MM.1S (cell line): ENCODE data around the gene FGF14.

ENCODE experiments used
- DNase-seq: peaks from one replicate; pipeline ENCODE4 v3.0.0-alpha.2; 2015
- H2AFZ ChIP-seq: fragments of 300-600 bp; sonication (generic); 2 replicates; pipeline ENCODE4 v1.6.0; 2016; ENCODE audit warnings: antibody characterized with exemption, low read length
- H3F3A ChIP-seq: fragments of 300-600 bp; sonication (generic); 2 replicates; pipeline ENCODE4 v1.6.1; 2016; ENCODE audit warnings: mild to moderate bottlenecking, antibody characterized with exemption, low read length, moderate library complexity, mixed read lengths; ENCODE audit not compliant: insufficient read depth
- H3K27ac ChIP-seq: fragments of 300-600 bp; sonication (generic); 2 replicates; pipeline ENCODE4 v1.5.1; 2016; ENCODE audit warnings: mild to moderate bottlenecking, low read length
- H3K27me3 ChIP-seq: fragments of 300-600 bp; sonication (generic); replicated peaks from 2 replicates; pipeline ENCODE4 v1.6.0; 2016; ENCODE audit warnings: low read length; ENCODE audit not compliant: insufficient read depth
- H3K36me3 ChIP-seq: fragments of 300-600 bp; sonication (generic); replicated peaks from 2 replicates; pipeline ENCODE4 v1.6.1; 2016; ENCODE audit warnings: mild to moderate bottlenecking, low read length, mixed read lengths; ENCODE audit not compliant: insufficient read depth
- H3K4me1 ChIP-seq: fragments of 300-600 bp; sonication (generic); 2 replicates; pipeline ENCODE4 v1.6.1; 2016; ENCODE audit warnings: low read length, mixed read lengths
- H3K4me2 ChIP-seq: fragments of 300-600 bp; sonication (generic); 2 replicates; pipeline ENCODE4 v1.6.0; 2016; ENCODE audit warnings: low read depth, low read length
- H3K4me3 ChIP-seq: fragments of 300-600 bp; sonication (generic); 2 replicates; pipeline ENCODE4 v1.5.1; 2016; ENCODE audit warnings: low read length, mixed read lengths
- H3K79me2 ChIP-seq: fragments of 300-600 bp; sonication (generic); 2 replicates; pipeline ENCODE4 v1.6.1; 2016; ENCODE audit warnings: mixed run types, low read length, mixed read lengths
- H3K9ac ChIP-seq: fragments of 300-600 bp; sonication (generic); 2 replicates; pipeline ENCODE4 v1.6.1; 2016; ENCODE audit warnings: low read length, mixed read lengths
- H3K9me2 ChIP-seq: fragments of 300-600 bp; sonication (generic); replicated peaks from 2 replicates; pipeline ENCODE4 v1.6.1; 2016; ENCODE audit warnings: mild to moderate bottlenecking, low read length, mixed read lengths; ENCODE audit not compliant: insufficient read depth
- H3K9me3 ChIP-seq: fragments of 300-600 bp; sonication (generic); replicated peaks from 2 replicates; pipeline ENCODE4 v1.6.1; 2016; ENCODE audit warnings: mild to moderate bottlenecking, low read length, mixed read lengths; ENCODE audit not compliant: insufficient read depth
- H4K20me1 ChIP-seq: fragments of 300-600 bp; sonication (generic); 2 replicates; pipeline ENCODE4 v1.6.1; 2016; ENCODE audit warnings: mild to moderate bottlenecking, low read length, moderate library complexity, mixed read lengths; ENCODE audit not compliant: insufficient read depth
- EZH2 ChIP-seq: fragments of 300-600 bp; sonication (generic); optimal IDR thresholded peaks from 2 replicates; pipeline ENCODE3; 2017; ENCODE audit warnings: low read depth, mild to moderate bottlenecking, antibody characterized with exemption, low read length, mixed read lengths
- EZH2phosphoT487 ChIP-seq: fragments of 300-600 bp; sonication (generic); IDR thresholded peaks from 2 replicates; pipeline ENCODE4 v1.6.1; 2018; ENCODE audit warnings: antibody characterized with exemption, low read length
- TF ChIP-seq, protein P1 (sequence below): fragments of 300-600 bp; sonication (generic); IDR thresholded peaks from 2 replicates; pipeline ENCODE4 v1.5.1; 2016; ENCODE audit warnings: antibody characterized with exemption, low read length, mixed read lengths

The FGF14 gene

DNA sequence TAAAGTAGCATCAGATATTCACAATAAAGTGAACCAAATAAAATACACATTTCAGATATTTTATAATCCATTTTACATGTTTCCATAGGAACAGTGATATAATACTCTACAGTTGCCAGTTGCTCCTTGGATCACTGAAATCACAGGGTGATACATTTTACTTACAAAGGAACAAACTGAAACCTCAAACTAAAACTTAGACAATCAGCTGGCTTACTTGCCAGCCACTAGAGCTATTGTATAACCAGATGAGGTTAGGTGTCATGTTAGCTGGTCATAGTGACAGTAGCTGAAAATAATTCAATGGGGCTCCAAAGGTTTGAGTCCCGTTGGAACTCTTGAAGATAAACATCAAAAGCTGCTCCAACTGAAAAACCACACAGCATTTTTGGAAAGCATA, 674.7 kb downstream of the FGF14 start:
- H3K4me2 ChIP-seq: no peak overlapping the region
- H4K20me1 ChIP-seq: no peaks in the 10 kb centered on the region
- no peak for DNase-seq
- H3F3A ChIP-seq: no peaks in the 10 kb centered on the region
- H3K9me2 ChIP-seq: no peaks in the 10 kb centered on the region
- H3K27ac ChIP-seq: no peak overlapping the region
- H3K36me3 ChIP-seq: no peaks in the 10 kb centered on the region
- no peaks in the 10 kb centered on the region for H3K79me2 ChIP-seq
- no peaks in the 10 kb centered on the region for H3K4me1 ChIP-seq
- H3K9me3 ChIP-seq: no peaks in the 10 kb centered on the region
- H3K9ac ChIP-seq: no peak overlapping the region
- TF ChIP-seq, protein P1, sequence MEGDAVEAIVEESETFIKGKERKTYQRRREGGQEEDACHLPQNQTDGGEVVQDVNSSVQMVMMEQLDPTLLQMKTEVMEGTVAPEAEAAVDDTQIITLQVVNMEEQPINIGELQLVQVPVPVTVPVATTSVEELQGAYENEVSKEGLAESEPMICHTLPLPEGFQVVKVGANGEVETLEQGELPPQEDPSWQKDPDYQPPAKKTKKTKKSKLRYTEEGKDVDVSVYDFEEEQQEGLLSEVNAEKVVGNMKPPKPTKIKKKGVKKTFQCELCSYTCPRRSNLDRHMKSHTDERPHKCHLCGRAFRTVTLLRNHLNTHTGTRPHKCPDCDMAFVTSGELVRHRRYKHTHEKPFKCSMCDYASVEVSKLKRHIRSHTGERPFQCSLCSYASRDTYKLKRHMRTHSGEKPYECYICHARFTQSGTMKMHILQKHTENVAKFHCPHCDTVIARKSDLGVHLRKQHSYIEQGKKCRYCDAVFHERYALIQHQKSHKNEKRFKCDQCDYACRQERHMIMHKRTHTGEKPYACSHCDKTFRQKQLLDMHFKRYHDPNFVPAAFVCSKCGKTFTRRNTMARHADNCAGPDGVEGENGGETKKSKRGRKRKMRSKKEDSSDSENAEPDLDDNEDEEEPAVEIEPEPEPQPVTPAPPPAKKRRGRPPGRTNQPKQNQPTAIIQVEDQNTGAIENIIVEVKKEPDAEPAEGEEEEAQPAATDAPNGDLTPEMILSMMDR: no peak
- TF ChIP-seq EZH2phosphoT487 (no peak), EZH2 (no peak)
- H3K4me3 ChIP-seq: no peak overlapping the region
- no peaks in the 10 kb centered on the region for H3K27me3 ChIP-seq
- H2AFZ ChIP-seq: no peak overlapping the region

DNA sequence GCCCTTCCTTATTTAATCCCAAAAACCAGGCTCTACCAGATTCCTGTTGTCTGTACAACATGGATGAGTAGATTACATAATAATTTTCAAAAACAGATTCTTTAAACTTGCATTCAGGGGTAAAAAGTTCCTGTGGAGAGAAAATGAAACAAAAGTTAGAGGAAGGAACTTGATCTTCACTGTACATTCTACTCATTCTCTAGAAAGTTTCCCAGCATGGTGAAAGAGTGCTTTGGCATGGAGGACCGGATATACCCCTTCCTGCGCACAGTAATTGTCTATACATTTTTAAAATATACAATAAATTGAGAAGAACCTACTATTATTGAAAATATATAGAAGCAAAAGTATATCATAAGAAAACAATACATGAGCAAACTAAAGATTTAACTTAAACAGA, 675.2 kb downstream of the FGF14 start:
- H2AFZ ChIP-seq: no peak overlapping the region
- H3K9me3 ChIP-seq: no peaks in the 10 kb centered on the region
- no peak overlapping the region for H3K4me3 ChIP-seq
- no peaks in the 10 kb centered on the region for H3K36me3 ChIP-seq
- no peaks in the 10 kb centered on the region for H3K79me2 ChIP-seq
- H4K20me1 ChIP-seq: no peaks in the 10 kb centered on the region
- no peak for DNase-seq
- H3K27me3 ChIP-seq: no peaks in the 10 kb centered on the region
- H3K9me2 ChIP-seq: no peaks in the 10 kb centered on the region
- no peak overlapping the region for H3K27ac ChIP-seq
- no peak for TF ChIP-seq EZH2
- TF ChIP-seq, protein P1: no peak
- no peak for TF ChIP-seq EZH2phosphoT487
- no peak overlapping the region for H3K9ac ChIP-seq
- H3K4me2 ChIP-seq: no peak overlapping the region
- no peaks in the 10 kb centered on the region for H3K4me1 ChIP-seq
- H3F3A ChIP-seq: no peaks in the 10 kb centered on the region

DNA sequence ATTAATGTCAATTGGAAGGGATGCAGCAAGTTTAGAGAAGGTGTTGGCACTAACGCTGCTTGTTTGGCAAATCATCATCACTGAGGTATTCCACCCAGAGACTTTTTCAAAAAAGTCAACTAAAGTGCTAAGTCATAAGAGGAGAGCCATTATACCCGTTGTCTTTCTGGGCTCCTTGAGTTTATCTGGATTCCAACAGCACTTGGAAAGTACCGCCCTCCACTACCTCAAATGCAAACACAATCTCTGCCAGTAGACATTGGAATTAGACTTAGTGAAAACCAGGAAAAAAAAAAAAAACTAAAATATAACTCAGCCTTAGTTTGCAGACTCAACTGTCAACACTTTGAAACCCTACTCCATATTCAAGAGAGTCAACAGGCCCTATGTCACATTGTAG, 683.4 kb downstream of the FGF14 start:
- H3K27ac ChIP-seq: no peak overlapping the region

More for the DNA sequence above, 683.4 kb downstream of the FGF14 start:
- Histone ChIP-seq H4K20me1 (no peaks in the 10 kb centered on the region), H3K27me3 (no peaks in the 10 kb centered on the region), H3K79me2 (no peaks in the 10 kb centered on the region), H3K4me2 (no peak overlapping the region), H3K4me3 (no peak overlapping the region), H2AFZ (no peak overlapping the region), H3K9me2 (no peaks in the 10 kb centered on the region), H3F3A (no peaks in the 10 kb centered on the region), H3K9me3 (no peaks in the 10 kb centered on the region), H3K36me3 (no peaks in the 10 kb centered on the region), H3K4me1 (no peaks in the 10 kb centered on the region), H3K9ac (no peak overlapping the region)
- TF ChIP-seq EZH2 (no peak), EZH2phosphoT487 (no peak)
- TF ChIP-seq, protein P1: no peak
- no peak for DNase-seq
